ENCODE results near the gene PALLD.
A peak's percentile ranks its signal among the peaks of the same experiment; 100 is the strongest.

Gene PALLD

GRCh38 chr4:168841000-168841671, 344.3 kb downstream of the PALLD start:
- no peak for DNase-seq (ENCODE audit: low spot score)
- Histone ChIP-seq H3K27ac (peak overlapping the region; percentile 95 to 98), H3K4me3 (peak overlapping the region; percentile 47)
- TF ChIP-seq CTCF (IDR thresholded peaks at IDR 0.05): no peak

- H3K27ac ChIP-seq: peak overlapping the region; percentile 95 to 98
- no peak for DNase-seq (ENCODE audit: low spot score)
Measured at GRCh38 chr4:168841672-168842019, 344.8 kb downstream of the PALLD start.

GRCh38 chr4:168842186-168842585, 345.3 kb downstream of the PALLD start:
- DNase-seq (ENCODE audit: low spot score): no peak
- TF ChIP-seq CTCF (IDR thresholded peaks at IDR 0.05): no peak
- peak overlapping the region; percentile 95 to 98 for H3K27ac ChIP-seq

More at GRCh38 chr4:168841672-168842019, 344.8 kb downstream of the PALLD start:
- TF ChIP-seq CTCF (IDR thresholded peaks at IDR 0.05): no peak
- peak overlapping the region; percentile 47 for H3K4me3 ChIP-seq

GRCh38 chr4:168843635-168844034, 346.8 kb downstream of the PALLD start:
- no peak for TF ChIP-seq CTCF (IDR thresholded peaks at IDR 0.05)
- peak overlapping the region; percentile 95 to 98 for H3K27ac ChIP-seq
- DNase-seq (ENCODE audit: low spot score): no peak
- H3K4me3 ChIP-seq: peak overlapping the region; percentile 44

More at GRCh38 chr4:168842186-168842585, 345.3 kb downstream of the PALLD start:
- peak overlapping the region; percentile 12 for H3K4me3 ChIP-seq

GRCh38 chr4:168844353-168845049, 347.6 kb downstream of the PALLD start:
- Histone ChIP-seq H3K27ac (peak overlapping the region; percentile 95 to 98), H3K4me3 (peak overlapping the region; percentile 44)
- no peak for TF ChIP-seq CTCF (IDR thresholded peaks at IDR 0.05)
- no peak for DNase-seq (ENCODE audit: low spot score)

- H3K27ac ChIP-seq: peak overlapping the region; percentile 95 to 98
- H3K4me3 ChIP-seq: no peak overlapping the region
- DNase-seq (ENCODE audit: low spot score): no peak
- no peak for TF ChIP-seq CTCF (IDR thresholded peaks at IDR 0.05)
Measured at GRCh38 chr4:168845897-168846296, 349.0 kb downstream of the PALLD start.

- Histone ChIP-seq H3K27ac (peak overlapping the region; percentile 29 to 98), H3K4me3 (no peak overlapping the region)
- no peak for DNase-seq (ENCODE audit: low spot score)
- TF ChIP-seq CTCF (IDR thresholded peaks at IDR 0.05): no peak
Measured at GRCh38 chr4:168846414-168846813, 349.6 kb downstream of the PALLD start.

Data from coronary artery (tissue), 2 donors.